Neuronal stem cell (in vitro differentiated cells): ENCODE measurements around the gene RNF222.
"Not testable (repeated sequence)": the region's sequence is repeated elsewhere in the genome, so short reads cannot be mapped to it uniquely, and the experiment has no call there.

ENCODE experiments used
- DNase-seq: peaks from one replicate; pipeline ENCODE4 v3.0.0-alpha.2; 2013; ENCODE audit warnings: low spot score
- H2AFZ ChIP-seq: one replicate; pipeline ENCODE4 v1.6.1; 2013; ENCODE audit warnings: mild to moderate bottlenecking, low read length, inconsistent platforms
- H2AK5ac ChIP-seq: 2 replicates; pipeline ENCODE4 v1.6.1; 2013; ENCODE audit warnings: low read depth, mild to moderate bottlenecking, inconsistent platforms, low read length, moderate library complexity, mixed read lengths
- H2BK120ac ChIP-seq: 2 replicates; pipeline ENCODE4 v1.6.1; 2013; ENCODE audit warnings: low read depth, mild to moderate bottlenecking, inconsistent platforms, low read length, moderate library complexity, mixed read lengths
- H2BK12ac ChIP-seq: one replicate; pipeline ENCODE4 v1.6.1; 2013; ENCODE audit warnings: low read length, inconsistent platforms
- H2BK15ac ChIP-seq: 2 replicates; pipeline ENCODE4 v1.6.1; 2013; ENCODE audit warnings: mild to moderate bottlenecking, low read length, inconsistent platforms, mixed read lengths
- H2BK5ac ChIP-seq: one replicate; pipeline ENCODE4 v1.6.1; 2013; ENCODE audit warnings: inconsistent platforms, mild to moderate bottlenecking, low read length, moderate library complexity
- H3K14ac ChIP-seq: one replicate; pipeline ENCODE4 v1.6.1; 2013; ENCODE audit warnings: low read length, inconsistent platforms
- H3K18ac ChIP-seq: 2 replicates; pipeline ENCODE4 v1.6.1; 2013; ENCODE audit warnings: low read length, inconsistent platforms
- H3K23ac ChIP-seq: 2 replicates; pipeline ENCODE4 v1.6.1; 2013; ENCODE audit warnings: low read depth, mild to moderate bottlenecking, mixed read lengths, low read length, inconsistent platforms; ENCODE audit not compliant: poor library complexity
- H3K27ac ChIP-seq: replicated peaks from 3 replicates; pipeline ENCODE4 v1.5.1; 2013; ENCODE audit warnings: low read length, inconsistent platforms
- H3K27me3 ChIP-seq, 3 experiments: 2 replicates each; pipeline ENCODE4 v1.6.1; 2013; ENCODE audit warnings: low read length in 3 of 3, mild to moderate bottlenecking in 2 of 3, inconsistent platforms in 1 of 3, low read depth in 1 of 3, mixed read lengths in 1 of 3, moderate library complexity in 1 of 3; ENCODE audit not compliant: control insufficient read depth in 3 of 3, insufficient read depth in 3 of 3
- H3K36me3 ChIP-seq, 2 donors: replicated peaks in 1 of 2; 2 replicates each; pipeline ENCODE4 v1.6.1; 2013; ENCODE audit warnings: low read length in 2 of 2; ENCODE audit not compliant: control insufficient read depth in 2 of 2, insufficient read depth in 2 of 2
- H3K4ac ChIP-seq: 2 replicates; pipeline ENCODE4 v1.6.1; 2013; ENCODE audit warnings: inconsistent platforms, mild to moderate bottlenecking, low read length, moderate library complexity
- H3K4me1 ChIP-seq, 2 donors: 1 replicate in 1 of 2; 2 replicates in 1 of 2; pipeline ENCODE4 v1.6.1; 2013; ENCODE audit warnings: low read length in 2 of 2, low read depth in 1 of 2; ENCODE audit not compliant: control insufficient read depth in 2 of 2, insufficient read depth in 1 of 2
- H3K4me2 ChIP-seq: one replicate; pipeline ENCODE4 v1.6.1; 2013; ENCODE audit warnings: mild to moderate bottlenecking, low read length, inconsistent platforms; ENCODE audit not compliant: insufficient read depth, poor library complexity, severe bottlenecking
- H3K4me3 ChIP-seq, 2 donors: 2 replicates each; pipeline ENCODE4 v1.5.1; 2013; ENCODE audit warnings: low read length in 2 of 2, mild to moderate bottlenecking in 2 of 2, inconsistent platforms in 1 of 2, moderate library complexity in 1 of 2
- H3K79me1 ChIP-seq: one replicate; pipeline ENCODE4 v1.6.1; 2013; ENCODE audit warnings: low read depth, mild to moderate bottlenecking, inconsistent platforms, low read length, moderate library complexity
- H3K9ac ChIP-seq: one replicate; pipeline ENCODE4 v1.6.1; 2013; ENCODE audit warnings: mild to moderate bottlenecking, low read depth, low read length, inconsistent platforms; ENCODE audit not compliant: poor library complexity
- H3K9me3 ChIP-seq, 2 donors: replicated peaks in 1 of 2; 2 replicates each; pipeline versions ENCODE3 to v1.6.1; 2013; ENCODE audit warnings: low read length in 2 of 2, mild to moderate bottlenecking in 2 of 2, inconsistent platforms in 1 of 2, low read depth in 1 of 2, mixed read lengths in 1 of 2, moderate library complexity in 1 of 2; ENCODE audit not compliant: control insufficient read depth in 2 of 2, insufficient read depth in 1 of 2
- H4K8ac ChIP-seq: one replicate; pipeline ENCODE4 v1.6.1; 2013; ENCODE audit warnings: low read depth, mild to moderate bottlenecking, inconsistent platforms, low read length, moderate library complexity
- H4K91ac ChIP-seq: one replicate; pipeline ENCODE4 v1.6.1; 2013; ENCODE audit warnings: low read length, low read depth, mild to moderate bottlenecking, inconsistent platforms; ENCODE audit not compliant: poor library complexity
- WGBS, 2 donors: extraction: QIAGEN DNeasy Blood & Tissue Kit; methylation state at CpG; one replicate each; pipeline ENCODE4 v1.1.7; 2013; ENCODE audit warnings: missing lambda C conversion rate in 2 of 2, mixed read lengths in 1 of 2; ENCODE audit not compliant: insufficient read length in 2 of 2, insufficient replicate concordance in 1 of 2; ENCODE audit errors: extremely low coverage in 2 of 2; 5-methylcytosine and 5-hydroxymethylcytosine counted together

The RNF222 gene

DNA sequence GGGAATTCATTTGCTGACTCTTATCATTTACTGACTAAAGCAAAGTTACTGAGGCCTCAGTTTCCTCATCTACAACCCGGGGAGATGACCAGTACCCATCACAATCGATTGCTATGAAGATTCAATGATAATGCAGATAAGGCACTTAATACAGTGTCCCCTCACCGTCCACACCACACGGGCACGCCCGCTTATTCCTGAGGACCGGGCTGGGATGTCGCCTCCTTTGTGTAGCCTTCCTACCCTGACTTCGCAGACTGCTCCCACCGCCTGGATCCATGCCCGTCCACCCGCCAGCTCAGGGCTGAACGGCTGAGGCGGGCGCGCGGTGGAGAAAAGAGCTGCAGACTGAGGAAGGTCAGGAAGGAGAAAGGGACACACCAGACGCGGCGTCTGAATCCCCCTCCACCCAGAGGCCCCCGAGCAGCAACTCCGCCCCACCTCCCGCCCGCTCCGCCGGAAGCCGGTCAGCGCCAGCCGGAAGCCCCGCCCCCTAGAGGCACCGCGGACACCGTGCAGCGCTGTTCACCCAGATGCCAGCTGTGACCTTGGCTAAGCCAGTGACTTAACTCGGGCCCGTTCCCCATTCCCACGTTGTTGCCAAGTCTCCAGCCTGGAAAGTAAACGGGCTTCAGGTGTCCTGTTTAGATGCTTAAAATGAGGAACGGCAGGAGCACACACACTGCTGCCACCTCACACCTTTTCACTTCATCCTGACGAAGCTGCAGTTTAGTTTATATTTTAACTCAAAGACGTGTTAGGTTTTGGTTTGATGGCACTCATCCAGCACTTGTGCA is 21.2 kb downstream of the RNF222 start, which contains the start of gene KRABD2:
Gene KRABD2, minus strand, starts transcription at position 434 of the 797 bp plus-strand sequence.
- Histone ChIP-seq H2BK5ac (no peak within 1 kb of the TSS), H2AK5ac (peak within 1 kb of the TSS; percentile 12), H3K4me2 (peak within 1 kb of the TSS; percentile 81), H3K27me3 (no peaks in the 10 kb centered on the region), H3K18ac (peak within 1 kb of the TSS; percentile 97), H4K8ac (peak within 1 kb of the TSS; percentile 52), H3K4me3 (peak within 1 kb of the TSS; percentile 76 to 96), H3K9ac (peak within 1 kb of the TSS; percentile 98), H2BK120ac (no peak within 1 kb of the TSS), H3K27ac (peak within 1 kb of the TSS; percentile 85), H3K4me1 (peaks cover 4 to 9% of the 10 kb centered on the region in 2 donors), H3K36me3 (peaks cover 27 to 62% of the 10 kb centered on the region in 2 donors), H2BK12ac (no peak within 1 kb of the TSS), H3K4ac (no peak within 1 kb of the TSS), H3K14ac (no peak within 1 kb of the TSS), H3K23ac (peak within 1 kb of the TSS; percentile 87), H4K91ac (no peak within 1 kb of the TSS), H3K79me1 (peaks cover 2% of the 10 kb centered on the region), H3K9me3 (no peaks in the 10 kb centered on the region), H2AFZ (peak within 1 kb of the TSS; percentile 90), H2BK15ac (no peak within 1 kb of the TSS)
- peak; percentile 79 for DNase-seq
- WGBS, 2 donors = no CpG with 5 or more reads among the region's 41 CpGs

- DNase-seq = no peak
- H3K9ac ChIP-seq = peak overlapping the region; percentile 98
Measured at GRCh38 chr17:8375738-8376259, 21.8 kb downstream of the RNF222 start.

DNA sequence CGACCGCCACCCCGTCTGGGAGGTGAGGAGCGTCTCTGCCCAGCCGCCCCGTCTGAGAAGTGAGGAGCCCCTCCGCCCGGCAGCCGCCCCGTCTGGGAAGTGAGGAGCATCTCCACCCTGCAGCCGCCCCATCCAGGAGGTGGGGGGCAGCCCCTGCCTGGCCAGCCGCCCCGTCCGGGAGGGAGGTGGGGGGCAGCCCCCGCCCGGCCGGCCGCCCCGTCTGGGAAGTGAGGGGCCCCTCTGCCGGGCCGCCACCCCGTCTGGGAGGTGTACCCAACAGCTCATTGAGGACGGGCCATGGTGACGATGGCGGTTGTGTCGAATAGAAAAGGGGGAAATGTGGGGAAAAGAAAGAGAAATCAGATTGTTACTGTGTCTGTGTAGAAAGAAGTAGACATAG is 23.8 kb downstream of the RNF222 start:
- not testable (repeated sequence) for H2AK5ac ChIP-seq, H3K9me3 ChIP-seq, H3K79me1 ChIP-seq, H3K23ac ChIP-seq, H2BK5ac ChIP-seq, H3K4me2 ChIP-seq, H2BK120ac ChIP-seq, H3K14ac ChIP-seq, H3K27ac ChIP-seq, H3K18ac ChIP-seq, H4K8ac ChIP-seq, H3K9ac ChIP-seq, H3K4me3 ChIP-seq, H3K4ac ChIP-seq, H3K4me1 ChIP-seq, H4K91ac ChIP-seq, H2BK15ac ChIP-seq, H2AFZ ChIP-seq, H2BK12ac ChIP-seq, DNase-seq, H3K27me3 ChIP-seq
- no CpG with 5 or more reads among the region's 26 CpGs for WGBS, 2 donors
- H3K36me3 ChIP-seq = peaks cover 21 to 61% of the 10 kb centered on the region in 2 donors

More at GRCh38 chr17:8375738-8376259, 21.8 kb downstream of the RNF222 start:
- H3K36me3 ChIP-seq = peaks cover 25 to 61% of the 10 kb centered on the region in 2 donors
- no CpG with 5 or more reads among the region's 18 CpGs for WGBS, 2 donors
- H2BK120ac ChIP-seq = no peak overlapping the region
- no peak overlapping the region for H3K4ac ChIP-seq
- H2BK5ac ChIP-seq = no peak overlapping the region
- peak overlapping the region; percentile 81 for H3K4me2 ChIP-seq
- no peak overlapping the region for H4K91ac ChIP-seq
- H3K27ac ChIP-seq = no peak overlapping the region
- no peaks in the 10 kb centered on the region for H3K9me3 ChIP-seq
- H3K14ac ChIP-seq = no peak overlapping the region
- no peak overlapping the region for H4K8ac ChIP-seq
- H3K18ac ChIP-seq = no peak overlapping the region
- no peak overlapping the region for H2BK15ac ChIP-seq
- peaks cover 2% of the 10 kb centered on the region for H3K79me1 ChIP-seq
- no peaks in the 10 kb centered on the region for H3K27me3 ChIP-seq
- H2BK12ac ChIP-seq = no peak overlapping the region
- no peak overlapping the region for H2AK5ac ChIP-seq
- peak overlapping the region; percentile 90 for H2AFZ ChIP-seq
- peaks cover 3 to 6% of the 10 kb centered on the region in 2 donors for H3K4me1 ChIP-seq
- peak overlapping the region; percentile 76 to 96 for H3K4me3 ChIP-seq
- H3K23ac ChIP-seq = no peak overlapping the region

DNA sequence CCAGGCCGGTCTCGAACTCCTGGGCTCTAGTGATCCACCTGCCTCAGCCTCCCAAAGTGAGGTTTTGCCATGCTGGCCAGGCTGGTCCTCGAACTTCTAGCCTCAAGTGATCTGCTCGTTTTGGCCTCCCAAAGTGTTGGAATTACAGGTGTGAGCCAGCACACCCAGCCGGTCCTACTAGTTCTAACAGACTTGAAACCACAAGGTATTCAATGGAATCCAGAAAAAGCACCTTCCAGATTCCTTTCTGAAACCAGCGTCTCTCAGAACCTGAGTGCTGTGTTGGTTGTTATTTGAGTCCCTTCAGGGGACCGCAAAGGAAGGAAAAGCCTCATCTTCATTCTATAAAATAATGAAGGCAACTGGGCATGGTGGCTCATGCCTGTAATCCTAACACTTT is 25.2 kb downstream of the RNF222 start:
- Histone ChIP-seq H2BK5ac (no peak overlapping the region), H3K4me2 (no peak overlapping the region), H3K27ac (no peak overlapping the region), H3K36me3 (peaks cover 14 to 57% of the 10 kb centered on the region in 2 donors), H3K4me3 (no peak overlapping the region), H4K8ac (no peak overlapping the region), H3K23ac (no peak overlapping the region), H3K27me3 (no peaks in the 10 kb centered on the region), H3K14ac (no peak overlapping the region), H2BK120ac (no peak overlapping the region), H3K18ac (no peak overlapping the region), H3K9ac (no peak overlapping the region), H4K91ac (no peak overlapping the region), H2BK12ac (no peak overlapping the region), H2BK15ac (no peak overlapping the region), H2AFZ (no peak overlapping the region), H3K79me1 (peaks cover 2% of the 10 kb centered on the region), H3K4ac (no peak overlapping the region), H3K4me1 (peaks cover 3 to 6% of the 10 kb centered on the region in 2 donors), H3K9me3 (no peaks in the 10 kb centered on the region), H2AK5ac (no peak overlapping the region)
- no CpG with 5 or more reads among the region's 7 CpGs for whole genome bisulfite sequencing, 2 donors
- DNase-seq = no peak
